Measurements from ENCODE around the gene NEURL1.

NEURL1 gene

DNA sequence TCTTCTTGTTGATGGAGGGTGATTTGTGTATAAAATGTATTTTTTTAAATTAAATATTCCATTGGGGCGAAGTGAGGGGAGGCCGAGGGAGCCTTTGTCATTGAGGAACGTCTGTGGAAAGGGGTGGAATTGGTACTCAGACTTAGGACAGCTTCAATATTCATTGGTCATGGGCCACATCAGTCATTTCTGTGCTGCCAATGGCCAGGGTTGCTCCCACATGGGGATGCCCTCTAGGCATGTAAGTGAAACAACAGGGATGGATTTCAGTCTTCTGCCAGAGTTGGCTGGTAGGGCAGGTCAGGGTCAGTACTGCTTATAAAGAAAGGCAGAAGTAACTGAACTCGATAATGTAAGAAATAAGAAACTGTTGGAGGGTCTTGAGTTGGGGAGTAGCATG, 47.2 kb downstream of the NEURL1 start:
- TF ChIP-seq, protein P1, sequence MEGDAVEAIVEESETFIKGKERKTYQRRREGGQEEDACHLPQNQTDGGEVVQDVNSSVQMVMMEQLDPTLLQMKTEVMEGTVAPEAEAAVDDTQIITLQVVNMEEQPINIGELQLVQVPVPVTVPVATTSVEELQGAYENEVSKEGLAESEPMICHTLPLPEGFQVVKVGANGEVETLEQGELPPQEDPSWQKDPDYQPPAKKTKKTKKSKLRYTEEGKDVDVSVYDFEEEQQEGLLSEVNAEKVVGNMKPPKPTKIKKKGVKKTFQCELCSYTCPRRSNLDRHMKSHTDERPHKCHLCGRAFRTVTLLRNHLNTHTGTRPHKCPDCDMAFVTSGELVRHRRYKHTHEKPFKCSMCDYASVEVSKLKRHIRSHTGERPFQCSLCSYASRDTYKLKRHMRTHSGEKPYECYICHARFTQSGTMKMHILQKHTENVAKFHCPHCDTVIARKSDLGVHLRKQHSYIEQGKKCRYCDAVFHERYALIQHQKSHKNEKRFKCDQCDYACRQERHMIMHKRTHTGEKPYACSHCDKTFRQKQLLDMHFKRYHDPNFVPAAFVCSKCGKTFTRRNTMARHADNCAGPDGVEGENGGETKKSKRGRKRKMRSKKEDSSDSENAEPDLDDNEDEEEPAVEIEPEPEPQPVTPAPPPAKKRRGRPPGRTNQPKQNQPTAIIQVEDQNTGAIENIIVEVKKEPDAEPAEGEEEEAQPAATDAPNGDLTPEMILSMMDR (IDR thresholded peaks at IDR 0.05; ENCODE audit: low read depth, low read length) = no peak
- no peak overlapping the region for H3K4me3 ChIP-seq (ENCODE audit: low read depth, low read length)

DNA sequence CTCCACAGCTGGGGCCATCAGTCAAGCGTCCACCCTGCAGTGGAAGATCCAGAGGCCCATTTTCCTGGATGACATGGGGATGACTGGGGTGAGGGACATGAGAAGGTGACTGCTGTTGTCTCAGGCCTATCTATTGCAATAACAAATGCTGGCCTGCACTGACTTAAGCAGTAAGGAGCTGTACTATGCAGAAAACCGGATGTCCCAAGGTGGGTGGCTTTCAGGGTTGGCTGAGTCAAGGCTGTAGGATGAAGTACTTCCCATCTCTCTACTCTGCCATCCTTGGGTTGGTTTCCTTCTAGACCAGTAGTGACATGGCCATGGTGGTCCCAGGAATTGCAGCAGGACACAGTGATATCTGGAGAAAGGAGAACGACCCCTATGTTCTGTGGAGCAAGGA, 48.1 kb downstream of the NEURL1 start:
- H3K4me3 ChIP-seq (ENCODE audit: low read depth, low read length) = no peak overlapping the region
- TF ChIP-seq, protein P1 (IDR thresholded peaks at IDR 0.05; ENCODE audit: low read depth, low read length) = no peak

DNA sequence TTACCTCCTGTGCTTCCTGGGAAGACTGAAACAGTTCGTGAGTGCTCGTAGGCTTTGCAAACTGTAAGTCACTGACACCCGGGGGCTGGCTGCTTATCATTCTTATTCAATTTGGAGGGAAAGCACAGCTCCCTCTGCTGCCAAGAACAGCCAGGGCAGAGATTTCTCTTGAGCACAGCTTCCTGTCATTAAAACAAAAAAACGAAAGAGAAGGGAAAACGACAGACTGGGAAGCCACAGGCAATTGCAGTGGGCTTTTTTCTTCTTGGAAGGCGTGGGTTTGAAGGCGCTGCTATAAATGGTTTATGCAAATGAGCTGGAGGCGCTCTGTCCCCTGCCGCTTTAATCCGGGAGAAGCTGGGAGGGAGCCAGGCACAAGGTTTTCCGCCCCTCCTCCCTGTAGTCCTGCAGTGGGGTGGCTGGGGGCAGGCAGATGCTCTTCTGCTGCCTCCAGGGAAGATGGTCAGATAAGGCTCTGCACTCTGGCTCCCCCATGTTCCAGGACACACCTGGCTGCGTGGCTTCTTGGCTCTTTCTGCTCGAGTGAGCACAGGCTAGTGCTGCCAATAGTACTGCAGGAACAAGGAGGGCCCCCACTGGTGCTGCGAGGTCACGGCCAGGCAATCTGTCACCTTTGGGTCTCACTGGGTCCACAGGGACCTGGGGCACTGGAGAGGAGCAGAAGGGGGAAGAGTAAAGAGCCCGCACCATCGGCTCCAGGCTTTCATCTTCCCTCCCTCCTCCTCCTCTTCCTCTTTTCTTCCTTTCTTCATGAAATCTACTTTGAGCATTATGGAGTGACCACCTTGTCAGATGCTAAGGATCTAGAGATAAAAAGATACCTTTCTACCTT, 49.5 kb downstream of the NEURL1 start:
- H3K4me3 ChIP-seq (ENCODE audit: low read depth, low read length) = peak overlapping the region; percentile 35
- TF ChIP-seq, protein P1 (IDR thresholded peaks at IDR 0.05; ENCODE audit: low read depth, low read length) = peak; percentile 56

DNA sequence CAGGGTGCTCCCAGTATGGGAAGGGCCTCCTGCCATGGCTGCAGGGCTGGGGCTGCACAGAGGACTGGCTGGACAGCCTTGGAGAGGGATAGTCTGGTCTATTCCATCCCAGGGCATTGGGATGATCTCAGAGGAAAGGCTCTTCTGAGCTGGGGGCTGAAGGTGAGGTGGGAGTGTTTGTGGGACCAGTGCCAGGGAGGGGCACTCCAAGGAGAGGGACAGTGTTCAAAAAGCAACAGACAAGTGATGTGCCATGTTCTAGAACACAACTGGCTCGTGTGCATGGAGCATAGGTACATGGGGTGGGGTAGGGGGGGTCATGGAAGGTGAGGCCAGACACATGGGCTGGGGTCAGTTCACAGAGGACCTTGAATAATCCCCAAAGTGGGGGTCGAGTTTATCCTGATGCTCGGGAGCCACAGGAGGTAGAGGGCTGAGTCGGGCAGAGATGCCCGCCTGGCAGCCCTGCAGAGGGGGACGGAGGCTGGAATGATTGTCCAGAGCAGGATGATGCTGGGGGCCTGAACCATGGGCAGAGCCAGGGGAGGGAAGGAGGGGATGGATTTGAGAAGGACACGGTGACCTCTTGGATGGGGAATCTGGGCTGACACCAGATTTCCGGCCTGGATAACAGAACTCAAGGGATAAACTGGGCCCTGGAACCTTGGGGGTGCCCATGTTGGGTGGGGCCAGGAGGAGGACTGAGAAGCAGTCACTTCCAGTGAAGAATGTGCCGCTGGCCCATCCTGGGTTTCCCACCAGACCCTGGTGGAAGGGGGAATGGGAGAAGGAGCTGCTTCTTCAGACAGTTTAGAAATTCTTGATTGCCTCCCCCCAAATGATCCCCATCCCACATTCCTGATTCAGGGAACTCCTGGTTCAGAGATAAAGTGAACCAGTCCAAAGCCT, 50.4 kb downstream of the NEURL1 start:
- no peak overlapping the region for H3K4me3 ChIP-seq (ENCODE audit: low read depth, low read length)
- TF ChIP-seq, protein P1 (IDR thresholded peaks at IDR 0.05; ENCODE audit: low read depth, low read length) = no peak

DNA sequence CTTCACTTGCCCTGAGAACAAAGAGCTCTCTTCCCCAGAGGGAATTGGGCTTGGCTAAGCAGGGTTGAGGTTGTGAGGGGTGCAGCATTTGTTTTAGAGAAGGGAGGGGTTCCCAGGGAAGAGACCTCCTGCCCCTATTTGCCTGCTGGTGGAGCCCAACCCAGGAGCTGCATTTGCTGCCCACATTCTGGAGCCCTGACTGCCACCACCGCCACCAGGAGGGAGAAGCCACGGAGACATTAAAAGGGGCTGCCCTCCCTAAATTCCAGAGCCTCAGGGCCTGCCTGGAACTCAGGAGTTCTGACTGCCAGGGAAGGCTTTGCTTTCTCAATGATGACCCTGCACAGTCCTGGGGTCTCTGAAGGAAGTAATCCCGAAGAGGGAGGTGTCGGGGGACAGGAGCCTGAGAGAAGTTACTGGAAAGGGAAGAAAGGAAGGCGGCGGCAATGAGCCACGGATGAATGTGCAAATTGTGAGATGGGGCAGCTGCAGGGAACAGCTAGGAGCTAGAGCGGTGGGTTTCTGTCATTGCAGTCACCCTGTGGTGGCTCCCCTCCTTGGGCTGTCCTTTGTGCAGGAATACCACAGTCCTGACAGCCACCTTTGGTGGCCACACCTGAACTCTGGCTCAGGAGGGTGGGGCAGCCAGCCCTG, 51.3 kb downstream of the NEURL1 start:
- TF ChIP-seq, protein P1 (IDR thresholded peaks at IDR 0.05; ENCODE audit: low read depth, low read length) = no peak
- H3K4me3 ChIP-seq (ENCODE audit: low read depth, low read length) = no peak overlapping the region

DNA sequence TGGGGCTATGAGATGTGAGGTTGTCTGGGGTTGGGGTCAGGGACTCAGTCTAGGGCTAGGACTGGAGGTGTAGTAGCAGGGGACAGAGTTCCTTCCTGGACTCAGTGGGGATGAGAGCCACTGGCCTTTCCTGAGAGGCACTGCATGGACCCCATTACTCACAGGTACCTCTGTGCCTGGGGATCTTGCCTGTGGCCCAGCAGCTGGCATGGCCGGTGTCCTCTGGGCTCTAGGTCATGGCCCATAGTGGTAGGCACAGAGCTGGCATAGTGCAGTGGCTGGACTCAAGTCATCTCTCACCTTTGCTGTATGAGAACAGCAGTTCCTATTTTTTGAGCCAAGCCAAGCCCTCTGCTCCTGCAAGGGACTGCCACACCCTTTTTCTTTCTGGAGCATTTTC, 51.9 kb downstream of the NEURL1 start:
- no peak overlapping the region for H3K4me3 ChIP-seq (ENCODE audit: low read depth, low read length)
- TF ChIP-seq, protein P1 (IDR thresholded peaks at IDR 0.05; ENCODE audit: low read depth, low read length) = no peak

All from WI38 (cell line).